Common myeloid progenitor, CD34-positive (primary cell): ENCODE data around the gene CRIM1.

Experiments
- CTCF ChIA-PET: fragments of 350-600 bp; sonication (Branson Sonifier 250); formaldehyde crosslinking; loops from one replicate; lab custom pipeline; 2021; ENCODE audit warnings: antibody characterized with exemption; lab: Charles Lee
- POLR2A ChIA-PET: fragments of 350-600 bp; sonication (Branson Sonifier 250); formaldehyde crosslinking; loops from one replicate; lab custom pipeline; 2021; ENCODE audit warnings: antibody characterized with exemption; lab: Charles Lee
- DNase-seq, 3 donors: peaks; one replicate each; pipeline versions ENCODE4 v3.0.0 to v3.0.0-alpha.2; 2013
- H3K27ac ChIP-seq, 2 experiments: 1 replicate in 1 of 2; 2 replicates in 1 of 2; pipeline ENCODE4 v1.7.0; 2013; ENCODE audit warnings: inconsistent platforms in 2 of 2, low read length in 2 of 2, mild to moderate bottlenecking in 2 of 2, low read depth in 1 of 2, moderate library complexity in 1 of 2; ENCODE audit not compliant: severe bottlenecking in 2 of 2, insufficient read depth in 1 of 2, poor library complexity in 1 of 2
- H3K27me3 ChIP-seq, 5 experiments: replicated peaks in 2 of 5; 1 replicate in 3 of 5; 2 replicates in 2 of 5; pipeline versions ENCODE4 v1.6.1 to v1.7.0; 2013; ENCODE audit warnings: low read length in 4 of 5, mild to moderate bottlenecking in 2 of 5, moderate library complexity in 2 of 5, inconsistent platforms in 1 of 5; ENCODE audit not compliant: insufficient read depth in 5 of 5, control insufficient read depth in 4 of 5
- H3K36me3 ChIP-seq, 4 experiments: 1 replicate in 2 of 4; 2 replicates in 2 of 4; pipeline versions ENCODE4 v1.6.1 to v1.7.0; 2013; ENCODE audit warnings: low read length in 3 of 4, control low read depth in 1 of 4, mild to moderate bottlenecking in 1 of 4; ENCODE audit not compliant: control insufficient read depth in 4 of 4, insufficient read depth in 4 of 4
- H3K4me1 ChIP-seq, 4 experiments: 1 replicate in 3 of 4; 2 replicates in 1 of 4; pipeline versions ENCODE4 v1.6.1 to v1.7.1; 2013; ENCODE audit warnings: low read length in 3 of 4, mild to moderate bottlenecking in 3 of 4, control low read depth in 1 of 4, inconsistent platforms in 1 of 4, moderate library complexity in 1 of 4; ENCODE audit not compliant: control insufficient read depth in 4 of 4, insufficient read depth in 4 of 4; ENCODE audit errors: control extremely low read depth in 1 of 4
- H3K4me3 ChIP-seq, 7 experiments: 1 replicate in 4 of 7; 2 replicates in 3 of 7; pipeline versions ENCODE4 v1.5.1 to v1.7.0; 2013; ENCODE audit warnings: mild to moderate bottlenecking in 7 of 7, low read length in 6 of 7, moderate library complexity in 6 of 7, inconsistent platforms in 2 of 7, low read depth in 2 of 7, control low read depth in 1 of 7; ENCODE audit not compliant: insufficient read depth in 4 of 7, control insufficient read depth in 1 of 7; ENCODE audit errors: extremely low read depth in 1 of 7
- H3K9me3 ChIP-seq, 5 experiments: 1 replicate in 4 of 5; 2 replicates in 1 of 5; pipeline versions ENCODE4 v1.6.1 to v1.7.1; 2013; ENCODE audit warnings: low read length in 4 of 5, mild to moderate bottlenecking in 2 of 5, inconsistent platforms in 1 of 5, low read depth in 1 of 5, moderate library complexity in 1 of 5; ENCODE audit not compliant: control insufficient read depth in 4 of 5, insufficient read depth in 2 of 5; ENCODE audit errors: control extremely low read depth in 1 of 5
- WGBS: methylation state at CpG from one replicate; pipeline ENCODE4 v1.1.5; 2013; ENCODE audit not compliant: insufficient coverage; 5-methylcytosine and 5-hydroxymethylcytosine counted together

CRIM1 gene

GRCh38 chr2:36441065-36441625, 85.6 kb downstream of the CRIM1 start:
- H3K27ac ChIP-seq: no peak overlapping the region
- 95% methylated on average over 12 of the region's 13 CpGs for WGBS
- peaks cover 2 to 20% (median 15%) of the 10 kb centered on the region in 4 experiments for H3K4me1 ChIP-seq
- ChIA-PET POLR2A (interaction anchor here (0.7 kb wide), 1 partner anchor 132 kb away, joined by 3 read pairs; no protein-coding TSS in a partner anchor), CTCF (no interaction called here)
- H3K9me3 ChIP-seq: no peaks in the 10 kb centered on the region
- H3K36me3 ChIP-seq: peaks cover 0 to 12% (median 5%) of the 10 kb centered on the region in 4 experiments
- H3K27me3 ChIP-seq: no peaks in the 10 kb centered on the region
- no peak for DNase-seq
- H3K4me3 ChIP-seq: peak overlapping the region in 2 of 7 experiments; percentile 1 to 35

- peaks cover 0 to 12% (median 5%) of the 10 kb centered on the region in 4 experiments for H3K36me3 ChIP-seq
- CTCF ChIA-PET: interaction anchor here (1.2 kb wide), 1 partner anchor 89 kb away, joined by 5 read pairs; no protein-coding TSS in a partner anchor
These were observed 86.2 kb downstream of the CRIM1 start for GRCh38 chr2:36441816-36442215.

GRCh38 chr2:36444216-36444936, 88.8 kb downstream of the CRIM1 start:
- H3K9me3 ChIP-seq: no peaks in the 10 kb centered on the region
- peaks cover 2 to 20% (median 15%) of the 10 kb centered on the region in 4 experiments for H3K4me1 ChIP-seq
- POLR2A ChIA-PET: interaction anchor here (0.5 kb wide), 1 partner anchor 79 kb away, joined by 4 read pairs; no protein-coding TSS in a partner anchor
- CTCF ChIA-PET: interaction anchor here (0.6 to 1.0 kb wide), 3 partner anchors 19 to 61 kb away, joined by 3 to 4 read pairs (median 4); no protein-coding TSS in a partner anchor
- H3K36me3 ChIP-seq: peaks cover 5 to 21% (median 6%) of the 10 kb centered on the region in 4 experiments
- H3K27ac ChIP-seq: no peak overlapping the region
- no peak for DNase-seq
- 84% methylated on average over 6 of the region's 7 CpGs for WGBS
- no peak overlapping the region for H3K4me3 ChIP-seq
- no peaks in the 10 kb centered on the region for H3K27me3 ChIP-seq

More at GRCh38 chr2:36441816-36442215, 86.2 kb downstream of the CRIM1 start:
- 0% methylated on average over 5 of the region's 6 CpGs for WGBS
- Histone ChIP-seq H3K27ac (no peak overlapping the region), H3K4me1 (peaks cover 2 to 20% (median 15%) of the 10 kb centered on the region in 4 experiments), H3K27me3 (no peaks in the 10 kb centered on the region), H3K9me3 (no peaks in the 10 kb centered on the region), H3K4me3 (peak overlapping the region in 4 of 7 experiments; percentile 1 to 43 (median 24))
- DNase-seq: peak; percentile 84 to 98 (median 95)
- POLR2A ChIA-PET: interaction anchor here (0.7 kb wide), 1 partner anchor 132 kb away, joined by 3 read pairs; no protein-coding TSS in a partner anchor

- Histone ChIP-seq H3K4me1 (peaks cover 2 to 20% (median 15%) of the 10 kb centered on the region in 4 experiments), H3K36me3 (peaks cover 5 to 21% (median 6%) of the 10 kb centered on the region in 4 experiments), H3K9me3 (no peaks in the 10 kb centered on the region), H3K27me3 (no peaks in the 10 kb centered on the region), H3K27ac (no peak overlapping the region), H3K4me3 (no peak overlapping the region)
- ChIA-PET CTCF (interaction anchor here (1.0 kb wide), 1 partner anchor 15 kb away, joined by 4 read pairs; no protein-coding TSS in a partner anchor), POLR2A (no interaction called here)
- WGBS: 97% methylated on average over 5 of the region's 8 CpGs
- DNase-seq: no peak
These were observed 89.7 kb downstream of the CRIM1 start for GRCh38 chr2:36445185-36445866.

GRCh38 chr2:36446294-36446693, 90.7 kb downstream of the CRIM1 start:
- 100% methylated on average over 1 of the region's 3 CpGs for WGBS
- no peak for DNase-seq
- no peak overlapping the region for H3K4me3 ChIP-seq
- ChIA-PET POLR2A (no interaction called here), CTCF (interaction anchor here (1.0 kb wide), 1 partner anchor 14 kb away, joined by 4 read pairs; no protein-coding TSS in a partner anchor)
- H3K27ac ChIP-seq: no peak overlapping the region
- peaks cover 2 to 14% (median 11%) of the 10 kb centered on the region in 4 experiments for H3K4me1 ChIP-seq
- peaks cover 6 to 21% (median 7%) of the 10 kb centered on the region in 4 experiments for H3K36me3 ChIP-seq
- no peaks in the 10 kb centered on the region for H3K9me3 ChIP-seq
- no peaks in the 10 kb centered on the region for H3K27me3 ChIP-seq

GRCh38 chr2:36449213-36449612, 93.6 kb downstream of the CRIM1 start:
- Histone ChIP-seq H3K4me1 (no peaks in the 10 kb centered on the region), H3K9me3 (no peaks in the 10 kb centered on the region), H3K4me3 (no peak overlapping the region), H3K27me3 (no peaks in the 10 kb centered on the region), H3K36me3 (peaks cover 3 to 12% (median 6%) of the 10 kb centered on the region in 4 experiments), H3K27ac (no peak overlapping the region)
- ChIA-PET CTCF (interaction anchor here (0.5 to 1.6 kb wide), 6 partner anchors 9 to 144 kb away, joined by 3 to 6 read pairs (median 4); no protein-coding TSS in a partner anchor), POLR2A (interaction anchor here (0.6 kb wide), 2 partner anchors 13 to 50 kb away, joined by 3 to 4 read pairs; no protein-coding TSS in a partner anchor)
- DNase-seq: no peak
- 98% methylated on average over 7 of the region's 7 CpGs for WGBS
